ENCODE measurements around the gene FAM184A.
A peak's percentile ranks its signal among the peaks of the same experiment; 100 is the strongest.

DNA sequence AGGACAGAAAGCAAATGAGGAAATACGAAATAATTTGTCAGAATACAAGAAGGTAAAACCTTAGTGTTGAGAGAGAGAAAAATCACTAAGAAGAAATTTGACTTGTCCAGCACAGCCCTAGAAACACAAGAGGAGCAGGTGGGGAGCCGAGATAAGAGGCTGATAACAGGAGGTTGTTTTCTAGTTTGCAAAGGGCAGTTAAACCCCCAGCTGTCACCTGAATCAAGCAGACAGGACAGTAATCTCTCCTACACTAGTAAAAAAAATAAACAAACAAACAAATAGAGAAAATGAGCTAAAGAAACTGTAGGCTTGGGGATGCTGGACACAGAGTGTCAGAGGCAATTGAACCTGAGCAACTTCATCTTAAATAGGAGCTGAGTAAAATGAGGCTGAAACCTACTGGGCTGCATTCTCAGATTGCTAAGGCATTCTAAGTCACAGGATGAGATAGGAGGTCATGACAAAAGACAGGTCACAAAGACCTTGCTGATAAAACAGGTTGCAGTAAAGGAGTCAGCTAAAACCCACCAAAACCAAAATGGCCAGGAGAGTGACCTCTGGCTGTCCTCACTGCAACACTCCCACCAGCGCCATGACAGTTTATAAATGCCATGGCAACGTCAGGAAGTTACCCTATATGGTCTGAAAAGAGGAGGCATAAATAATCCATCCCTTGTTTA lies 40.4 kb downstream of the FAM184A start:
- TF ChIP-seq, protein P1, sequence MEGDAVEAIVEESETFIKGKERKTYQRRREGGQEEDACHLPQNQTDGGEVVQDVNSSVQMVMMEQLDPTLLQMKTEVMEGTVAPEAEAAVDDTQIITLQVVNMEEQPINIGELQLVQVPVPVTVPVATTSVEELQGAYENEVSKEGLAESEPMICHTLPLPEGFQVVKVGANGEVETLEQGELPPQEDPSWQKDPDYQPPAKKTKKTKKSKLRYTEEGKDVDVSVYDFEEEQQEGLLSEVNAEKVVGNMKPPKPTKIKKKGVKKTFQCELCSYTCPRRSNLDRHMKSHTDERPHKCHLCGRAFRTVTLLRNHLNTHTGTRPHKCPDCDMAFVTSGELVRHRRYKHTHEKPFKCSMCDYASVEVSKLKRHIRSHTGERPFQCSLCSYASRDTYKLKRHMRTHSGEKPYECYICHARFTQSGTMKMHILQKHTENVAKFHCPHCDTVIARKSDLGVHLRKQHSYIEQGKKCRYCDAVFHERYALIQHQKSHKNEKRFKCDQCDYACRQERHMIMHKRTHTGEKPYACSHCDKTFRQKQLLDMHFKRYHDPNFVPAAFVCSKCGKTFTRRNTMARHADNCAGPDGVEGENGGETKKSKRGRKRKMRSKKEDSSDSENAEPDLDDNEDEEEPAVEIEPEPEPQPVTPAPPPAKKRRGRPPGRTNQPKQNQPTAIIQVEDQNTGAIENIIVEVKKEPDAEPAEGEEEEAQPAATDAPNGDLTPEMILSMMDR (conservative IDR thresholded peaks at IDR 0.05; ENCODE audit: low read depth in 2 of 2): 0 out of 4 replicates have a peak, but pooled peaks of 1 of the 2 experiments have one; percentile 1
- no peak for TF ChIP-seq EZH2phosphoT487 (IDR thresholded peaks at IDR 0.05; ENCODE audit: unreplicated experiment)
- no peak for TF ChIP-seq CREB1 (CRISPR knock-in tag; IDR thresholded peaks at IDR 0.05; ENCODE audit: low read depth)
- no peak for TF ChIP-seq EZH2 (IDR thresholded peaks at IDR 0.05; ENCODE audit: low read depth, unreplicated experiment)
- TF ChIP-seq POLR2AphosphoS5 (IDR thresholded peaks at IDR 0.05; ENCODE audit: low read depth): no peak
- TF ChIP-seq, protein P2, sequence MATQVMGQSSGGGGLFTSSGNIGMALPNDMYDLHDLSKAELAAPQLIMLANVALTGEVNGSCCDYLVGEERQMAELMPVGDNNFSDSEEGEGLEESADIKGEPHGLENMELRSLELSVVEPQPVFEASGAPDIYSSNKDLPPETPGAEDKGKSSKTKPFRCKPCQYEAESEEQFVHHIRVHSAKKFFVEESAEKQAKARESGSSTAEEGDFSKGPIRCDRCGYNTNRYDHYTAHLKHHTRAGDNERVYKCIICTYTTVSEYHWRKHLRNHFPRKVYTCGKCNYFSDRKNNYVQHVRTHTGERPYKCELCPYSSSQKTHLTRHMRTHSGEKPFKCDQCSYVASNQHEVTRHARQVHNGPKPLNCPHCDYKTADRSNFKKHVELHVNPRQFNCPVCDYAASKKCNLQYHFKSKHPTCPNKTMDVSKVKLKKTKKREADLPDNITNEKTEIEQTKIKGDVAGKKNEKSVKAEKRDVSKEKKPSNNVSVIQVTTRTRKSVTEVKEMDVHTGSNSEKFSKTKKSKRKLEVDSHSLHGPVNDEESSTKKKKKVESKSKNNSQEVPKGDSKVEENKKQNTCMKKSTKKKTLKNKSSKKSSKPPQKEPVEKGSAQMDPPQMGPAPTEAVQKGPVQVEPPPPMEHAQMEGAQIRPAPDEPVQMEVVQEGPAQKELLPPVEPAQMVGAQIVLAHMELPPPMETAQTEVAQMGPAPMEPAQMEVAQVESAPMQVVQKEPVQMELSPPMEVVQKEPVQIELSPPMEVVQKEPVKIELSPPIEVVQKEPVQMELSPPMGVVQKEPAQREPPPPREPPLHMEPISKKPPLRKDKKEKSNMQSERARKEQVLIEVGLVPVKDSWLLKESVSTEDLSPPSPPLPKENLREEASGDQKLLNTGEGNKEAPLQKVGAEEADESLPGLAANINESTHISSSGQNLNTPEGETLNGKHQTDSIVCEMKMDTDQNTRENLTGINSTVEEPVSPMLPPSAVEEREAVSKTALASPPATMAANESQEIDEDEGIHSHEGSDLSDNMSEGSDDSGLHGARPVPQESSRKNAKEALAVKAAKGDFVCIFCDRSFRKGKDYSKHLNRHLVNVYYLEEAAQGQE (IDR thresholded peaks at IDR 0.05; ENCODE audit: unreplicated experiment): no peak
- no peak for TF ChIP-seq NANOG (IDR thresholded peaks at IDR 0.05; ENCODE audit: borderline replicate concordance)
- no peak for TF ChIP-seq ZNF114 (CRISPR knock-in tag; IDR thresholded peaks at IDR 0.05)
- TF ChIP-seq, protein P3, sequence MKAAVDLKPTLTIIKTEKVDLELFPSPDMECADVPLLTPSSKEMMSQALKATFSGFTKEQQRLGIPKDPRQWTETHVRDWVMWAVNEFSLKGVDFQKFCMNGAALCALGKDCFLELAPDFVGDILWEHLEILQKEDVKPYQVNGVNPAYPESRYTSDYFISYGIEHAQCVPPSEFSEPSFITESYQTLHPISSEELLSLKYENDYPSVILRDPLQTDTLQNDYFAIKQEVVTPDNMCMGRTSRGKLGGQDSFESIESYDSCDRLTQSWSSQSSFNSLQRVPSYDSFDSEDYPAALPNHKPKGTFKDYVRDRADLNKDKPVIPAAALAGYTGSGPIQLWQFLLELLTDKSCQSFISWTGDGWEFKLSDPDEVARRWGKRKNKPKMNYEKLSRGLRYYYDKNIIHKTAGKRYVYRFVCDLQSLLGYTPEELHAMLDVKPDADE (IDR thresholded peaks at IDR 0.05): no peak
- TF ChIP-seq ZNF331 (CRISPR knock-in tag; IDR thresholded peaks at IDR 0.05; ENCODE audit: low read depth): no peak

All from GM23338 (cell line).